CD4-positive, alpha-beta T cell treated with Interleukin-17A for 1 hour (primary cell): Measurements from ENCODE around the gene MYH4.

Experiments used
- DNase-seq: peaks from one replicate; pipeline ENCODE4 v3.0.0-alpha.2; 2020

Gene MYH4

GRCh38 chr17:10469459-10469858, at the start of gene MYH4:
TSS of gene MYH4 (minus strand) at chr17:10469559. CDS start at chr17:10466745, 2,814 bp downstream.
- no peak for DNase-seq

- DNase-seq: no peak
Measured at GRCh38 chr17:10518271-10519037, 49.1 kb upstream of the MYH4 start, which contains the start of gene MYH1. TSS of gene MYH1 (minus strand) at chr17:10518542. CDS start at chr17:10516642, 1,900 bp downstream.

GRCh38 chr17:10516638-10517037, 47.3 kb upstream of the MYH4 start:
- no peak for DNase-seq

GRCh38 chr17:10516065-10516464, 46.7 kb upstream of the MYH4 start:
- DNase-seq: no peak

GRCh38 chr17:10513299-10514067, 44.1 kb upstream of the MYH4 start:
- DNase-seq: no peak

GRCh38 chr17:10512856-10513255, 43.5 kb upstream of the MYH4 start:
- DNase-seq: no peak

GRCh38 chr17:10499950-10500349, 30.6 kb upstream of the MYH4 start:
- DNase-seq: no peak

GRCh38 chr17:10492004-10492403, 22.6 kb upstream of the MYH4 start:
- DNase-seq: no peak

- DNase-seq: no peak
Measured at GRCh38 chr17:10482252-10482651, 12.9 kb upstream of the MYH4 start.

GRCh38 chr17:10477701-10478100, 8.3 kb upstream of the MYH4 start:
- DNase-seq: no peak

- no peak for DNase-seq
Measured at GRCh38 chr17:10474536-10474935, 5.2 kb upstream of the MYH4 start.

GRCh38 chr17:10471858-10472257, 2.5 kb upstream of the MYH4 start:
- DNase-seq: no peak

- DNase-seq: no peak
Measured at GRCh38 chr17:10463402-10463801, 6.0 kb downstream of the MYH4 start.

- DNase-seq: no peak
Measured at GRCh38 chr17:10460062-10460461, 9.3 kb downstream of the MYH4 start.

- no peak for DNase-seq
Measured at GRCh38 chr17:10458701-10459100, 10.7 kb downstream of the MYH4 start.

- no peak for DNase-seq
Measured at GRCh38 chr17:10457952-10458351, 11.4 kb downstream of the MYH4 start.

GRCh38 chr17:10447026-10447931, 22.1 kb downstream of the MYH4 start:
- DNase-seq: no peak

GRCh38 chr17:10439816-10440215, 29.5 kb downstream of the MYH4 start:
- DNase-seq: no peak

- DNase-seq: no peak
Measured at GRCh38 chr17:10435096-10435495, 34.3 kb downstream of the MYH4 start.

GRCh38 chr17:10429421-10430045, 39.8 kb downstream of the MYH4 start:
- no peak for DNase-seq

GRCh38 chr17:10428781-10429180, 40.6 kb downstream of the MYH4 start:
- DNase-seq: no peak

GRCh38 chr17:10421900-10422542, 47.3 kb downstream of the MYH4 start, which contains the start of gene MYH8:
TSS of gene MYH8 (minus strand) at chr17:10421950. CDS start at chr17:10420227, 1,723 bp downstream.
- no peak for DNase-seq
